Activated CD8-positive, alpha-beta memory T cell treated with anti-CD3 and anti-CD28 coated beads, Interleukin-2, amount 50 U/mL, for 24 hours (primary cell): ENCODE measurements around the gene RIPOR2.
A peak's percentile ranks its signal among the peaks of the same experiment; 100 is the strongest.

Experiments used
- DNase-seq: peaks from one replicate; pipeline ENCODE4 v3.0.0-alpha.2; 2020; ENCODE audit errors: extremely low read depth

RIPOR2 gene, protein sequence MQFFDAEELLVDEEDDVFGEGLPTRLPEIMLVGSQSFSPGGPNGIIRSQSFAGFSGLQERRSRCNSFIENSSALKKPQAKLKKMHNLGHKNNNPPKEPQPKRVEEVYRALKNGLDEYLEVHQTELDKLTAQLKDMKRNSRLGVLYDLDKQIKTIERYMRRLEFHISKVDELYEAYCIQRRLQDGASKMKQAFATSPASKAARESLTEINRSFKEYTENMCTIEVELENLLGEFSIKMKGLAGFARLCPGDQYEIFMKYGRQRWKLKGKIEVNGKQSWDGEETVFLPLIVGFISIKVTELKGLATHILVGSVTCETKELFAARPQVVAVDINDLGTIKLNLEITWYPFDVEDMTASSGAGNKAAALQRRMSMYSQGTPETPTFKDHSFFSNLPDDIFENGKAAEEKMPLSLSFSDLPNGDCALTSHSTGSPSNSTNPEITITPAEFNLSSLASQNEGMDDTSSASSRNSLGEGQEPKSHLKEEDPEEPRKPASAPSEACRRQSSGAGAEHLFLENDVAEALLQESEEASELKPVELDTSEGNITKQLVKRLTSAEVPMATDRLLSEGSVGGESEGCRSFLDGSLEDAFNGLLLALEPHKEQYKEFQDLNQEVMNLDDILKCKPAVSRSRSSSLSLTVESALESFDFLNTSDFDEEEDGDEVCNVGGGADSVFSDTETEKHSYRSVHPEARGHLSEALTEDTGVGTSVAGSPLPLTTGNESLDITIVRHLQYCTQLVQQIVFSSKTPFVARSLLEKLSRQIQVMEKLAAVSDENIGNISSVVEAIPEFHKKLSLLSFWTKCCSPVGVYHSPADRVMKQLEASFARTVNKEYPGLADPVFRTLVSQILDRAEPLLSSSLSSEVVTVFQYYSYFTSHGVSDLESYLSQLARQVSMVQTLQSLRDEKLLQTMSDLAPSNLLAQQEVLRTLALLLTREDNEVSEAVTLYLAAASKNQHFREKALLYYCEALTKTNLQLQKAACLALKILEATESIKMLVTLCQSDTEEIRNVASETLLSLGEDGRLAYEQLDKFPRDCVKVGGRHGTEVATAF

DNA sequence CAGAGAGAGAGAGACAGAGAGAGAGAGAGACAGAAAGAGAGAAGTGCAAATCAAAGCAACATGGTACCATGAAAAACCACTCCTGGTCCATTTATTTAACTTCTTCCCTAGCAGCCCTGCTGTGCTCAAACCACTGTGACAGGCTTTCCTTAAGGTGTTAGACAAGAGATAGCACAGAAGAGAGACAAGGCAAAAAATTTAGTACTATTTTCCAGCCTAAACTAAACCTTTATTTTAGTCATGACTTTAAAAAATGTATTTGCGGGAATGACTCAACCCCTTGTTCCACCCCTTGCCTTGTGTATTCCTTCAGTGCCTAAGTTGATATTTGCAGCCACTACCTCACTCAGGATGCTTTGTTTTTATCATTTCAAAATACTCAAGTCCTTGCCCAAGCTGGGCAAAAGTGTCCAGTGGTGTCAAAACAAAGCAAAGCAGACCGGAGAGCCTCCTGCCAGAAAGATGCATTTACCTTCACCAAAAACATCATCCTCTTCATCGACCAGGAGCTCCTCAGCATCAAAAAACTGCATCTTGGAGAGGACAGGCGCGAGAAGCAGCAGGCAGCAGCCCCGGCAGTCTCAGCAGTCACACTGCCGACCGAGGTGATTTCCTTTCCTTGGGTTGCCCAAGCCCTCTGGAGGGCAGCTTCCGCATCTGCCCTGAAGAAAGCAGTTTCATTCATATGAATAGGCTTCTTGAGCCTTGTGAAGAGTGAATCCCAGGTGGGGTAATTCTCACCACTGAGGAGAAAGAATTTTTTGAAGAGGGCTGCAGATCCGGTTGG lies at the start of gene RIPOR2:
Gene RIPOR2, minus strand, starts transcription at position 595 of the 787 bp plus-strand sequence. Its CDS starts 62 bp downstream, at position 533.
- DNase-seq: peak; percentile 38

DNA sequence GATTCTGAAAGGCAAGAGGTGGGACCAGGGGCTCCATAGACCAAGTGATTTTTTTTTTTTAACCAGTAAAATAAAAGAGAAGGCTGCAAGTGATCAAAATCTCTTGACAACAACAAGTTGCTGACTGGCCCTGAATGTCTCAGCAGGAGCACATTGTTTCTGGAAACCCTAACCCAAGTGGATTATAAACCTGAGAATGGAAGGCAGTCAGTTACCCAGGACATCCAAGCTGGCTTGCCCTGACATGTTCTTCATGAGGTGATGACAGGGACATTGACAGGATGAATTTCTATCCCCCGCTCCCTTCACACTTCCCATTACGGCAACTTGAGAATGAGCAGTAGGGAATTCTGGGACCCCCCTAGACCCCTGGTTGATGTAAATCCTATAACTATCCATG lies 49.6 kb upstream of the RIPOR2 start:
- no peak for DNase-seq

DNA sequence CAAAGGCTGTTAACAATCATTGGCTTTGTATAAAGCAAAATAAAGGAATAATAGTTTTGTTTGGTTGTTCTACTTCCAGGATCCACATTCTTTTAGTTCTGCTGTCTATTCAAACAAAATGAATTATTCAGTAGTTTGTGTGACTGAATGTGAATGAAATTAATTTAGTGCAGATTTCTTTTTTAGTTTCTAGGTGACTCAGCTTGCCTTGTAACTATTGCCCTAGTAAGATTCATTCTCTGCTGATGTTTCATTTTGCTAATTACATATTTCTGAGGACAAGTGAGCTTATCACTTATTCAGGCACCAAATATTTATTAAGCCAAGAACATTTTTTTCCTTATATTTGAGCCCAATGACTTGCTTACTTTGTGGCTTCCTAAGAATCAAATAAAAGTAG lies 46.5 kb upstream of the RIPOR2 start:
- DNase-seq: no peak

DNA sequence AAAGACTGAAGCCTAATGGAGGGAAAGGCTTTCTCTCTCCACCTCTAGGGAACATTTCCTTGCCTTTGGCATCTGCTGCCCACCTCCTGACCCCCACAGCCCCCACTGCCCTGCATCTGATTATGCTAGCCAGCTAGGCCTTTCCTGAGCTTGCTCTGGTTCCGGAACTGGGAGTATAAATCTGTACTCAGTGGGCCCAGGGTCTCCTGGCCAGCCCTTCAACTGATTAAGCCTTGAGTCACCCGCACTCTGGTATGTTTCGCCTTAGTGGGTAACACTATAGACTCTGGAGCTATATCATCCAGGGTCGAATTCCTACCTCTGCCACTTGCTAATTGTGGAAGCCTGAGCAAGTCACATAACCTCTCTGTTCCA lies 45.6 kb upstream of the RIPOR2 start:
- no peak for DNase-seq

DNA sequence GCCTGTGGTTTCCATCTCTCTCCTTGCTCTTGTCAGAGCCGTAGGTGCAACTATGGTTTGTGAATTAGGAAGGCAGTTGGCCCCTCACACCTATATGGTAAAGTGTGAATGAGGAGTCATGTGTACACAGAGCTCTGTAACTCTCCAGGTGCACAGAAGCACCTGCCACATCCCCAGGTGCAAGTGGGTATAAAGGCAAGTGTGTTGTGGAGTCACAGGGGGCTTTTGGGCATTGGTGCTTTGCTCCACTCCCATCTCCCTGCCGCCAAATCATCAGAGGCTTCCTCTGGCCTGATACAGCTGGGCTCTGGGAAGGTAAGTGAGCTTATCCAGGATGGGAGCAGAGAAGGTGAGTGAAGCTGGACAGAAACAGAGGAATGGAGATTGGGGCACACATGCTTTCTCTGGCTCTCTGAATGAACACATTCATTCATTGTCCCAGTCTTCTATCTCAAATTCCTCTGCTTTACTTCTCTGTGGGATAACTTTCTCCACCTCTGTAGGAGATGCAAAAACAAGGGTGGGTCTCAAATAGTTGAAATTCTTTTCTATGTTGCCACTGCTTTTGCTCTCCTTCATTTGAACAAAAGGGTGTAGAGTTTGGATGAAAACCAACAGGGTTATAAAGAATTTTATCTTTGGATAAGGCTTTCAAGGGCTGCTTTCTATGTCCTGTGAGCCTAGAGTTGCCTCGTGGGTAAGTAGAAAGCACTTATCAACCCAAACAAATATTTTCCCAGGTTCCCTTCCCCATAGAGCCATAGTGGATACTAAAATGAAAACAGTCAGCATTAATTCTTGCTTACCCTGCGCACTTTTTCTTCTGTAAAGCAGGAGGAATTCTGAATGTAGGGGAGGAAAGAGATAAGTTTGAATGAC lies 45.0 kb upstream of the RIPOR2 start:
- DNase-seq: no peak

DNA sequence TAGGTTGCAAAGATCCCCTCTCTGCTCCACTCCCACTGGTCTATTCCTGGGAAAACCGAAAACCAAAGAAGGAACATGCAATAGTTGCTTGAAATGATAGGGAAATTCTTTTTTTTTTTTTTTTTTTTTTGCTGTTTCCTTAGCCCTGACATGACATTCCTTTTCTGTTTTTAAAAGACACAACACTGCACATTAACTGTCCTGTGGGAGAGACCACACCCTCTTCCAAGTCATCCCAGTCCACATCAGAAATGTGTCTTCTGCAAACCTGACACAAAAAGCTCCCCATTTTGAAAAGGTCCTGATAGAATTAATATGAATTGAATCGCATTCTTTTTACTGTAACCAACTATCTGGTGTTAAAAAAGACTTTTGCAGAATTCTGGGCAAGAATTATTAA lies 43.4 kb upstream of the RIPOR2 start:
- no peak for DNase-seq

DNA sequence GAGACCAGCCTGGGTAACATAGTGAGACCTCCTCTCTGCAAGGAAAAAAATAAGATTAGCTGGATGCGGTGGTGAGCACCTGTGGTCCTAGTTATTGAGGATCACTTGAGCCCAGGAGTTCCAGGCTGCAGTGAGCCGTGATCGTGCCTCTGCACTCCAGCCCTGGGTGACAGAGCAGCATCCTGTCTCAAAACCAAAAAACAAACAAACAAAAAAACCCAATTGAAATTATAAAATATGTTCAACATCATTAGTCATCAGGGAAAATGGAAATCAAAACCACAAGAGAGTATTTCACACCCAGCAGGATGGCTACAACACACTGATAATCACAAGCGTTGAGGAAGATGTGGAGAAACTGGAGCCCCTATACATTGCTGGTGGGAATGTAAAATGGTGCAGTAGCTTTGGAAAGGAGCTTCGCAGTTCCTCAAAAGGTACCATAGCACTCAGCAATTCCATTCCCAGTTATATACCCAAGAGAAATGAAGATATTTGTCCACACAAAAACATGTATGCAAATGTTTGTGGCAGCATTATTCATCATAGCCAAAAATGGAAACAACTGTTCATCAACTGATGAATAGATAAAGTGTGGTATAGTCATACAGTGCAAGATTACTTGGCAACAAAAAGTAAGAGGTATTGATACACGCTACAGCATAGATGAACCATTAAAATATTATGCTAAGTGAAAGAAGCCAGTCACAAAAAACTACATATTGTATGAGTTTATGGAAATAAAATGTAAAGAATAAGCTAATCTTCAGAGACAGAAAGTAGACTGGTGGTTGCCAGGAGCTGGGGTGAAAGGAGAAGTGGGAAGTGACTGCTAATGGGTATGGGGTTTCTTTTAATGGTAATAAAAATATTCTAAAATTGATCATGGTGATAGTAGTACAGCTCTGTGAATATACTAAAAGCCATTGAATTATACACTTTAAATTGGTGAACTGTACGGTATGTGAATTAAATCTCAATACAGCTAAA lies 38.7 kb upstream of the RIPOR2 start:
- no peak for DNase-seq

DNA sequence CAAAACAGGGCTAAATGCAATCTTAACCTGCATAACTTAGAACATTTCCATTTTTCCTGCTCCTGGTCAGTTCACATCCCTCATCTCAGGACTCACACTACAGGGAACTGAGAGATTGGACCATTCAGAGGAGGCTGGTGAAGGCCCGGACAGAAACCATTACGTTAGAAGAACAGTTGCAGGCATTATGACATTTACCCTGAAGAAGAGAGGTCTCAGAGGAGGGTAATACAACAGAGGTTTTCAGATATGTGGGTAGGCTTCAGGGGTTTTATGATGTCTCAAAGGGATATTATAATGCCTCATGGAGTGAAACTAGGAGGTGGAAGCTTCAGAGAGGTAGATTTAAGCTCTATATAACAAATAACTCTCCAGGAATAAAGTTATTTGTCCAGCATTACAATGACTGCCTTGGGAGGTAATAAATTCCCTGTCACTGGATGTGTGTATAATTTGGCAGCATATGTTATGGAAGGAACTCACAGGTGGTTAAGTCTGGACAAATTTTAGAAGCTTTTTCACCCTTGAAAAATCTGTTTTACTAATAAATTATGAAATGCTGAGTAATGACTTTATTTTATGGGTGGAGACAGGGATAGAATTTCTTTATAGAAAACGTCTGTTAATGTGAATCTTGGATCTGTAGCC lies 36.7 kb upstream of the RIPOR2 start:
- no peak for DNase-seq

DNA sequence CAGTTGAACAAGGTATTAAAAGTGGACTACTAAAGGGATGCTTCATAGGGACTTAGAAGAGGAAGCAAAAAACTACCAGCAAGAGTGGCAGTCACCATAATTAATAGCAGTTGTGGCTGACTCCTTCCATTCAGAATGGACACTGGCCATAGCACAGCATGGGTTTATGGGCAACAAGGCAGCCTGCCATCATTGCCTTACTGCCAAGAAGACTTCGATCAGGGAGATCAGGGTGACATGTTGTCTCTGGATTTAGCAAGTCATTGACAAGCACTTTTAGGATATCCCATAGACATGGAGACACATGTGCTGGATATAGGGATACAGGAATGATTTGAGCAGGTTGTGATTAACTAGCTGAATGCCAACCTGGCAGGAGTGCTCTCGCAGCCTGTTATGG lies 35.3 kb upstream of the RIPOR2 start:
- no peak for DNase-seq

DNA sequence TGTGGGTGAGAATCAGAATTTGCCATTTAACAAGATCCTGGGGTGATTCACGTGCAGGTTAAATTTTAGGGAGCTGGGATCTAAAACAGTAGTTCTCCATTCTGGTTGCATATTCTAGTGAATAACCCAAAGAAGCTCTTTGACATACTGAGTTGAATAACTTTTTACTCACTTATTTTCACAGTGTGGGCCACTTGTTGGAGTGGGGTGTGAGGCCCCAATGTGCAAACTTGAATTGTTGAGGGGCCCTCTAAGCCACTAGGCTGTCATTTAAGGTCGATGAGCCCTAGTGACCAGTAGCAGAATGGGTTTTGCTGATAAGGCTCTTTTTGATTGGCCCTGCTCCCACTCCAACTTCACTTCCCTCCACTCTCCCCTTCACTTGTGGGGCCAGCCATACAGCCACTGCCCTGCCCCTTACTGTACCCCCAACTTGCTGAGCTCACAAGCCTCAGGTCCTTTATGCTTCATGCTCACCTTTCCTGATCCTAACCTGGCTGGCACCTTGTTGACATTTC lies 33.6 kb upstream of the RIPOR2 start:
- no peak for DNase-seq

DNA sequence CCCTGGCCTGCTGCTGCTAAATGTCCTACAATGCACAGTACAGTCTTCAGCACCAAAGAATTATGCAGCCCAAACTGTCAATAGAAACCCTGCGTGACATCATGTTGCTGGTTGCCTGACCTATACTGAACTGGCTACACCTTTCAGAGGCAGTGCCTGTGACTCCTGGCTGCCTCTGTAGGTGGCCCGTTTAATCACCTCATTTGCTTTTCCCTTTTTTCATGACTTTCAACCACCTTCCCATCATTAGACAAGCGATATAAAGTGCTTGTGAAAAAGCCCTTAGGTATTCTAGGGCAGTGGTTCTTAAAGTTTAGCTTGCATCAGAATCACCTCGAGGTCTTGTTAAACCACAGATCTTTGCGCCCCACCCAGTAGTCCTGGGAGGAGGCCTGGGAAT lies 33.0 kb upstream of the RIPOR2 start:
- DNase-seq: no peak

DNA sequence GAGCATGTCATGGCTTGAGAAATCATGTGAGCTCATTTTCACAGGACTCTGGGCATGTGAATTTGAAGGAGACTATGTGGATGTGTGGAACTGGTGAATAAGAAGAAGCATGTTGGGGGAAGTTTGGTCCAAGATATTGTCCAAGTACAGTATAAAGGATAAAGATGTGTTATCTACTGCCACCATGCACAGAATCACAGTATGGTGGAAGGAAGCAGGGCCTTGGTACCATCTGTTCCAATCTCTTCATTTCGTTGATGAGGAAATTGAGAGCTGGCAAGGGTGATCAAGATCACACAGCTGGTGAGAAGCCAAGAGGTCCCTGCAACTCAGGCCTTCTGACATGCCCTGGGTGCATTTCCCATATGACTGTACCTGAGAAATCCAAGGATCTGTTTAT lies 31.5 kb upstream of the RIPOR2 start:
- no peak for DNase-seq

DNA sequence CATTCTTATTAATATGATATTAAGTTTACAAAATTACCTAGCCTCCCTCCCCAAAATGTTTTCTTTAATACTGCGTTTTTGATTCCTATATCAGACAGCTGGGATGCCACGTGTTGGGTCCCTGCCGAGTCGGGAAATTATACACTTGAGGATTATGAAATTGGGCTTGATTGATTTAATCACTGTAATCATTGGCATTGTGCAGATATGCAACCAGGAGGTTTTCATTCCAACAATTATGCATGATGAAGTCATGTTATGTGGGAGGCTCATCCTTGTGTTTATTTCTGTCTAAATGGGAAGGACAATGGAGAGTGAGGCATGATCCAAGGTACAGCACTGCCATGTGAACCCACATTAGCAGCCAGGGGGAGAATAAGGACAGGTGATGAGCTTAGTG lies 30.6 kb upstream of the RIPOR2 start:
- DNase-seq: no peak

DNA sequence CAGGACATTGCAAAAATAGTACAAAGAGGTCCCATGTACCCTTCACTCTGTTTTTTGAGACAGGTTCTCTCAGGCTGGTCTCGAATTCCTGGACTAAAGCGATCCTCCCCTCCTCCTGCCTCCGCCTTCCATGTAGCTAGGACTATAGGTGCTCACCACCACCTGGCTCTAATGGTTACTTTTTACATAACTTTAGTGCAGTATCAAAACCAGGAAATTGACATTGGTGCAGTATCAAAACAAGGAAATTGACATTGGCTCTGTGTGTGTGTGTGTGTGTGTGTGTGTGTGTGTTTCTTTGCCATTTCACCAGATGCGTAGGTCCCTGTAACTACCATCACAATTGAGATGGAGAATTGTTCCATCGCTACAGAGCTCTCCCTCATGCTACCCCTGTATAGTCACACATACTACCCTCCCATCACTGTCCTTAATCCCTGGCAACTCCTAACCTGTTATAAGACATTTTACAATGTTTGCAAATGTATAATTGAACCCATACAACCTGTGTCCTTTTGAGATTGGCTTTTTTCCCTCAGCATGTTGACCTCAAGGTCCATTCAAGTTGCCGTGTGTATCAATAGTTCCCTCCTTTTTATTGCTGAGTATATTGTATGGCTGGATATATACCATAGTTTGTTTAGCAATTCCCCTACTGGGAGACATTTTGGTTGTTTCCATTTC lies 28.3 kb upstream of the RIPOR2 start:
- DNase-seq: no peak

DNA sequence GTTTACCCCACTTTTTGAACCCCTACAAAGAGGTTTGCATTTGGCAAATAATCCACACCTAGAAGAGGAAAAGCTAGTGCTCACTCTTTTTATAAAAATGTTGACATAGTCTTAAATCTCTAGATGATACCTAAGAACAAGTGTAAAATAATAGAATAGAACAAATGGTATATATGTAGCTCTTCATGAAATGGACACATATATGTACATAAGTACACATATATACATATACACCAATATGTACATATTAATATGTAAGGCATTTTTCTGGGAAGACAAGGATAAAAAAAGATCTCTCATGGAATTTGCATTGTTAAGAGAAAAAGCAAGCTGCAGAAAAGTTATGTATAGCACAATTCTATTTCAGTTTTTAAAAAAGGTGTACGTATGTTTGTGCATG lies 27.6 kb upstream of the RIPOR2 start:
- DNase-seq: no peak

DNA sequence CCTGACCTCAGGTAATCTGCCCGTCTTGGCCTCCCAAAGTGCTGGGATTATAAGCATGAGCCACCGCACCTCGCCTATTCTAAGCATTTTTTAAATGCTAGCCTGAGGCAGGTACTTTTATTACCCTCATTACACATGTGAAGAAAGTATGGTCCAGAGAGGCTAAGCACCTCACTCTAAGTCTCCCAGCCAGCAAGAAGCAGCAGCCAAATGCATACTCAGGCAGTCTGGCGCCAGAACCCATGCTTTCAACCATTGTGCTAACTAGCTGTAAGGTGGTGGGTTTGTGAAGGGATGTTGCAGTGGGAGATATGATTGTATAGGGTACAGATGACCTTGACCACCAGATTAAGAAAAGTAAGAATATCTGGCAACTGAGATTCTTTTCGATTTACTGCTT lies 26.1 kb upstream of the RIPOR2 start:
- DNase-seq: no peak

DNA sequence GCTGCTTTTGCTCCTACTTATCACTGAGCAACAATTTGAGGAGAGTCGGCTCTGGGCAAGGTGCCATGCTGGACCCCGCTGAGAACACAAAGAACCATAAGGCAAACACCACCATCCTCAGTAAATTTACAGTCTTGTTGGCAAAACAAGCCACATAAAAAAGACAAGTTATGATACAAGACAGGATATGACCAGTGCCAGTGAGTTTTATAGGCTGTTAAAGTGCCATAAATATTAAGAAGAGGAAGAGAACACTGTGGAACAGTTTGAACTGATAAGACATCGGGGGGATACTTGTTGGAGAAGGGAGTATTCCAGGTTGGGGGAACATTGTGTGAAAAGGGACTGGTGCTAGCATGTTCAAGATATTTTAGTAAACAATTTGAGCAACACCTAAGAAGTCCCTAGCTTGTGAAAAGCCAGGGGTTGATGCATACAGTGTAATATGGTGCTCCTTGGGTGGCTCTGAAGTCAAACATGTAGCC lies 25.3 kb upstream of the RIPOR2 start:
- DNase-seq: no peak

DNA sequence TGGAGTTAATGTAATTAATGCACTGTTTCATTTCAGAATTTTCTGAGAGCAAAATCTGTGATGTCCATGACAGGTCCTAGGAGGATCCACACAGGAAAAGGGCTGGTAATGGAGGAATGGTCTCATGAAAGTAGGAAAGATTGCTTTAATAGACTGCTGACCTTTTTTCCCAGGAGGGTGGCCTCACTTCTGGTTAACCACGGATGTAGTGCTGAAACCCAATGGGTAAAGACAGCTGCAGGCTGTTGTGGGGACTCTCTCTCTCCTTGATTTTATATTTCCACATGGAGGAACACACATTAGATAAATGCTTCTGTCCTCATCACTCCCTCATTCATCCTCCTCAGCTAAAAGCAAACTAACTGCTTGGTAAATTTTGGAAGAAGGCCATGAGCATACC lies 23.6 kb upstream of the RIPOR2 start:
- DNase-seq: no peak
